Kidney (tissue), 14 donors: Measurements from ENCODE around the gene MRPS10. TPM values are rescaled to one million over a fixed set of nuclear protein-coding genes. Genes with fewer than 3 reads are reported as not detected.
A peak's percentile ranks its signal among the peaks of the same experiment; 100 is the strongest.

Experiments used
- DNase-seq, 5 donors: peaks; one replicate each; pipeline ENCODE4 v3.0.0-alpha.2; 2013 to 2020
- FAIRE-seq: peaks from 2 replicates; lab custom pipeline; 2012; peaks lifted over from hg19 to GRCh38; lab: Jason Lieb, UNC
- H3K27ac ChIP-seq, 2 donors: one replicate each; pipeline ENCODE4 v1.7.0; 2013; ENCODE audit warnings: low read depth in 2 of 2, low read length in 2 of 2, inconsistent platforms in 1 of 2
- H3K27me3 ChIP-seq: one replicate; pipeline ENCODE4 v1.7.1; 2013; ENCODE audit warnings: low read length, inconsistent platforms; ENCODE audit not compliant: control insufficient read depth, insufficient read depth
- H3K36me3 ChIP-seq, 3 donors: one replicate each; pipeline versions ENCODE4 v1.7.0 to v1.7.1; 2013; ENCODE audit warnings: low read length in 3 of 3, control low read depth in 1 of 3, inconsistent platforms in 1 of 3; ENCODE audit not compliant: insufficient read depth in 3 of 3, control insufficient read depth in 2 of 3
- H3K4me1 ChIP-seq, 3 donors: one replicate each; pipeline versions ENCODE4 v1.7.0 to v1.7.1; 2013; ENCODE audit warnings: low read length in 3 of 3, inconsistent platforms in 1 of 3, low read depth in 1 of 3; ENCODE audit not compliant: control insufficient read depth in 2 of 3, insufficient read depth in 2 of 3
- H3K4me3 ChIP-seq, 3 donors: one replicate each; pipeline versions ENCODE4 v1.7.0 to v1.8.1; 2013; ENCODE audit warnings: low read length in 3 of 3, control low read depth in 1 of 3, inconsistent platforms in 1 of 3
- H3K9ac ChIP-seq, 3 donors: one replicate each; pipeline versions ENCODE4 v1.7.0 to v1.7.1; 2013; ENCODE audit warnings: low read length in 3 of 3, control low read depth in 1 of 3, inconsistent platforms in 1 of 3
- H3K9me3 ChIP-seq, 3 donors: one replicate each; pipeline versions ENCODE4 v1.7.0 to v1.7.1; 2013; ENCODE audit warnings: low read length in 3 of 3, control low read depth in 1 of 3, inconsistent platforms in 1 of 3; ENCODE audit not compliant: control insufficient read depth in 2 of 3, insufficient read depth in 1 of 3
- intact Hi-C: fragments of 100-400 bp; cut with DNase I; formaldehyde crosslinking; loops from one replicate; pipeline ENCODE4 v1.11.1; 2022
- polyA plus RNA-seq: library from polyadenylated mRNA; stranded (reverse); fragments of 350-450 nt; fragmentation: Illumina TruSeq; extraction: RNeasy Lipid Tissue Mini Kit (QIAGEN cat#74804); gene quantifications from one replicate; pipeline ENCODE4 v1.2.3, GENCODE V29; 2014; ENCODE audit warnings: low read depth, low replicate concordance; ENCODE audit not compliant: insufficient read depth
- total RNA-seq: library from RNA; stranded (reverse); fragmentation: NEBNext Ultra II Directional; extraction: Animal tissue kit (Norgen Biotek cat#: 25700); gene quantifications from one replicate; pipeline ENCODE4 v1.2.1, GENCODE V29; 2021
- TF ChIP-seq, protein P1 (sequence below): IDR thresholded peaks from 3 replicates; pipeline ENCODE4 v1.5.1; 2012; ENCODE audit warnings: mild to moderate bottlenecking, moderate library complexity, borderline replicate concordance; ENCODE audit not compliant: insufficient read depth; ENCODE audit errors: extremely low read depth
- donor health status: control.
- donor health status: control.
- donor health status: control.
- donor health status: control.
- donor health status: control.
- donor health status: DM: yes; HTN: yes; CAD: no.
- donor health status: Normal renal cell carcinoma (clear cell type).

Gene MRPS10
- total and polyA plus RNA-seq, 2 donors from 2014 or later: 28.0 to 39.6 TPM

DNA sequence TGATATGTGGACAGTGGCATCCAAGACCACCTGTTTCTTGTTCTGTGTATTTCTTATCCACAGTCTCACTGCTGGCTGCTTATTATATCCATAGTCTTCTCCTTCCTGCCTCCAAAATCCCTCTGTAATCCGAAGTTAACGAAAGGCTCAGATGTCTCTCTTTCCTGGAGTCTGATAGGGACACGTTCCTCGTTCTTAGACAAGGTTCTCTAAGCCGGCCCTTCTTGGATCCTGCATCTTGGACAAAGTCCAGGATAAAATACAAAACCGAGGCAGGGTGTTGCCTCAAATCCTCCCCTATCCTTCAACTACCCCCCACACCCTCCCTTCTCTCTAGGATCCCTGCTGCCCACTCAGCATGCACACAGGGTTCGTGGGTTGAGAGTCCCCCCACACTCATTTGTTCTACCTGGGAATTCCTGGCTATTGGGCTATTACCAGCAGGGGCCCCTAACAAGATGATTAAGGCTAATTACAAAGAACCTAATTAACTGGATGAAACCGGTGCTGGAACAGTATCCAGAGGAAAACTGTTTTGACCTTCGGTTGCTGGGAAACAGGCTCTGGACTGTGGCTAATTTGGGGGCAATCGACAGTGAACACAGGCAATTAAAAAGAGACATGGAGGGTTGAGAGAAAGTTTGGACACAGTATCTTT, 32.7 kb upstream of the MRPS10 start:
- FAIRE-seq (no peak), DNase-seq (peak in 2 of 5 donors; percentile 61 to 69)
- Histone ChIP-seq H3K9ac (no peak overlapping the region), H3K9me3 (no peaks in the 10 kb centered on the region), H3K4me3 (no peak overlapping the region), H3K4me1 (peaks cover 0 to 20% (median 18%) of the 10 kb centered on the region in 3 donors), H3K27me3 (no peaks in the 10 kb centered on the region), H3K36me3 (peaks cover 0 to 7% (median 2%) of the 10 kb centered on the region in 3 donors), H3K27ac (no peak overlapping the region)
- intact Hi-C loops: no loop called here
- TF ChIP-seq, protein P1, sequence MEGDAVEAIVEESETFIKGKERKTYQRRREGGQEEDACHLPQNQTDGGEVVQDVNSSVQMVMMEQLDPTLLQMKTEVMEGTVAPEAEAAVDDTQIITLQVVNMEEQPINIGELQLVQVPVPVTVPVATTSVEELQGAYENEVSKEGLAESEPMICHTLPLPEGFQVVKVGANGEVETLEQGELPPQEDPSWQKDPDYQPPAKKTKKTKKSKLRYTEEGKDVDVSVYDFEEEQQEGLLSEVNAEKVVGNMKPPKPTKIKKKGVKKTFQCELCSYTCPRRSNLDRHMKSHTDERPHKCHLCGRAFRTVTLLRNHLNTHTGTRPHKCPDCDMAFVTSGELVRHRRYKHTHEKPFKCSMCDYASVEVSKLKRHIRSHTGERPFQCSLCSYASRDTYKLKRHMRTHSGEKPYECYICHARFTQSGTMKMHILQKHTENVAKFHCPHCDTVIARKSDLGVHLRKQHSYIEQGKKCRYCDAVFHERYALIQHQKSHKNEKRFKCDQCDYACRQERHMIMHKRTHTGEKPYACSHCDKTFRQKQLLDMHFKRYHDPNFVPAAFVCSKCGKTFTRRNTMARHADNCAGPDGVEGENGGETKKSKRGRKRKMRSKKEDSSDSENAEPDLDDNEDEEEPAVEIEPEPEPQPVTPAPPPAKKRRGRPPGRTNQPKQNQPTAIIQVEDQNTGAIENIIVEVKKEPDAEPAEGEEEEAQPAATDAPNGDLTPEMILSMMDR: no peak

DNA sequence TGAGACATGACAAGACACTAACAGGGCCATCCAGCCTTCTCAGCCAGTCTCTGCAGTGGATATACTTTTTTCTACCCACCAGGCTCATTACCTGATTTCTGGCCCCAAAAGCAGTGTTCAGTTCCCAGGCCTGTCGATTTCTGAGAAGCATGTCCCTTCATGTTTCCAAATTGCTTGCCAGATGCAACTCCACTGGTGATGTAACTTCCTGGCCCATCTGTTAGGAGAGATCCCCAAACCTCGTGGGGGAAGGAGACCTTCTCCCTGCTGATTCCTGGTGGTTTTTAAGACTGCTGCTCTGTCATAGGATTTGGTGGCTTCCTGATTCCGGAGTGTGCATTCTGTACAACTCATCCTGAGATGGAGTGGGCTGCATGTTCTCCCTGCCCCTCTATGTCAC, 31.6 kb upstream of the MRPS10 start:
- H3K4me1 ChIP-seq: peaks cover 0 to 20% (median 18%) of the 10 kb centered on the region in 3 donors
- intact Hi-C loops: no loop called here
- H3K27me3 ChIP-seq: no peaks in the 10 kb centered on the region
- TF ChIP-seq, protein P1: no peak
- DNase-seq (no peak), FAIRE-seq (no peak)
- H3K9ac ChIP-seq: no peak overlapping the region
- H3K9me3 ChIP-seq: no peaks in the 10 kb centered on the region
- H3K36me3 ChIP-seq: peaks cover 0 to 7% (median 3%) of the 10 kb centered on the region in 3 donors
- no peak overlapping the region for H3K27ac ChIP-seq
- no peak overlapping the region for H3K4me3 ChIP-seq

DNA sequence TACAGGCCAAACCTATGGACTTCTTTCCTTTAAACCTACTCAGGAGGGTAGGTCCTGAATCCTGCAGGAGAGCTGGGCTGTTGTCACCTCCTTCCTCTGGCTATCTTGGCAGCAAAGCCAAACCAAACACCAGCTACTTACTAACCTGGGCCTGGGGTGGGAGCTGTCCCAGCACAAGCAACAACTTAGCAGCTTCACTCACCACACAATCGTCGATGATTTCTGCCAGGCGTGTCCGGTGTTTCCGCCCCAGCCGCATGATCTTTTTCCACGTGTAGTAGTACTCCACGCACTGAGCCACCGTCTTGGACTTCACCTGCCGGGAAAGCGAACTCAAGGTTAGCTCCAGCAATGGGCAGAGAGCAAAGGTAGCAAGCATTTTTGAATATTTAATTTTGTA, 25.4 kb upstream of the MRPS10 start:
- Histone ChIP-seq H3K9me3 (no peaks in the 10 kb centered on the region), H3K36me3 (peaks cover 0 to 8% (median 0%) of the 10 kb centered on the region in 3 donors), H3K27me3 (no peaks in the 10 kb centered on the region), H3K4me3 (no peak overlapping the region), H3K9ac (no peak overlapping the region), H3K4me1 (peaks cover 0 to 3% (median 0%) of the 10 kb centered on the region in 3 donors), H3K27ac (no peak overlapping the region)
- peak in 1 of 5 donors; percentile 85 for DNase-seq
- intact Hi-C loops: no loop called here
- TF ChIP-seq, protein P1: no peak
- FAIRE-seq: no peak
